ENCODE results near the gene SPAG9.

GRCh38 chr17:51153210-51154072 is 32.8 kb upstream of the SPAG9 start, which contains the start of gene NME1:
- TF ChIP-seq POLR2AphosphoS5 (IDR thresholded peaks at IDR 0.05; ENCODE audit: borderline replicate concordance, low read depth, low read length) (peak; percentile 95), EZH2 (IDR thresholded peaks at IDR 0.05) (no peak), FOXP2 (optimal IDR thresholded peaks at IDR 0.05; ENCODE audit: control extremely low read depth, extremely low read length, insufficient read depth) (peak; percentile 83)
